GM21576 (cell line): ENCODE data around the gene PNKP.
A peak's percentile ranks its signal among the peaks of the same experiment; 100 is the strongest.

Experiments used
- ATAC-seq: cut with Tn5 transposase; IDR thresholded peaks from one replicate; pipeline ENCODE4 v1.9.1; 2021; ENCODE audit warnings: mild to moderate bottlenecking, moderate library complexity; ENCODE audit not compliant: unreplicated experiment

The PNKP gene

DNA sequence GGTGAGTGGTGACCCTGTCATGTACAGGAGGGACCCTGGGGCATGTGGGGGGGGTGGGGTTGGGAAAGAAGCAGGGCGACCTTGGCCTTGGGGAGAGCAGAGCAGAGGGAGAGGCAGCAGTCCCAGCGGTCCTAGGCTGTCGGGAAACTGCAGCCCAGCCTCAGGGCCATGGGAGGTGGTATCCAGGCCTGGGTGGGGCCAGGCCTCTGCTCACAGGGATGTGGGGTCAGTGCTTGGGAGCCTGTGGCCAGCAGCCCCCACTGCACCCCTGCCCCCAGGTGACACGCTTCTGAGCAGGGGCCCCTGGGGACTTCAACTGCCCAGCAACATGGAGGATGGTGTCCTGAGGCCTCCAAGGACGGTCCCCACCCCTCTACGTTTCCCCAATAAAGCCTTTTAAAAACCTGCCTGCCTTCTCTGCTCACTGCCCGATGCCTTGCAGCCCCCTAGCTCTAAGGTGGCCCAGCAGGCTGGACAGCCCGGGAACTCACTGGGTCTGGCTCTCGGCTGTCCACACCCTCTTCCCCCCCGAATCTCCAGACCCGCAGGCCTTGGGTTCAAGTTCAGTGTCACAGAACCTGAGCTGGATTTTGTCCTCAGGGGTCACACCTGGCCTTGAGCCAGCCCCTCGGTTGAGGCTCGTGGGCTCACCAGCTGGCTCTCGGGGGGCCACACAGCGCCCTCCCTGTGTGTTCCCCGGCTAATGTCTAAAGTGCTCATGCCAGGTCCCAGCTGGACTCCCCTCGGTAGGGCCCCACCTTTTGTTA, 6.9 kb downstream of the PNKP start:
- no peak for ATAC-seq

DNA sequence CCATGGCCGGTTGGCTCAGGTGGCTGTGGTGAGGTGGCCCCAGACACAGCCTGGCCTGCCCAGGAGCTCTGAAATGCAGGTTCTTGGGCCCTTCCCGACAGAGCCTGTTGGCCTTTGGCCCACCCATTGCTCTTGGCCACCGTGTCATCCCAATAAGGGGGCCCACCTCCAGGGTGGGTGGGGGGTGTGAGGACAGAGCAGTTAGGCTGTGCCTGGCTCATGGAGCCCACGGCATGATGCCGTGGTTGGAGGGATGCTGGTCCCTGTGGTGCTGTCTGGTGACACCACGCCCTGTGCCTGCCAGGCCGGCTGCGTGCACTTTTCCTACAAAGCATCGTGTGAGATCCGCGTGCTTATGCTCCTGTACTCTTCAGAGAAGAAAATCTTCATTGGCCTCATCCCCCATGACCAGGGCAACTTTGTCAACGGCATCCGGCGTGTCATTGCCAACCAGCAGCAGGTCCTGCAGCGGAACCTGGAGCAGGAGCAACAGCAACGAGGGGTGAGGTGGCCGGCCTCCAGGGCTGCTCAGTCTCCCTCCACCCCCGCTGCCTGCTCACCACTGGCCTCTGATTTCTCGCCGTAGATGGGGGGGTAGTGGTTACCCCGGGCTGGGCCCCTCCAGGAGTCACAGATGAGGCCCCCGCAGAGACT, 7.6 kb downstream of the PNKP start:
- ATAC-seq: no peak

DNA sequence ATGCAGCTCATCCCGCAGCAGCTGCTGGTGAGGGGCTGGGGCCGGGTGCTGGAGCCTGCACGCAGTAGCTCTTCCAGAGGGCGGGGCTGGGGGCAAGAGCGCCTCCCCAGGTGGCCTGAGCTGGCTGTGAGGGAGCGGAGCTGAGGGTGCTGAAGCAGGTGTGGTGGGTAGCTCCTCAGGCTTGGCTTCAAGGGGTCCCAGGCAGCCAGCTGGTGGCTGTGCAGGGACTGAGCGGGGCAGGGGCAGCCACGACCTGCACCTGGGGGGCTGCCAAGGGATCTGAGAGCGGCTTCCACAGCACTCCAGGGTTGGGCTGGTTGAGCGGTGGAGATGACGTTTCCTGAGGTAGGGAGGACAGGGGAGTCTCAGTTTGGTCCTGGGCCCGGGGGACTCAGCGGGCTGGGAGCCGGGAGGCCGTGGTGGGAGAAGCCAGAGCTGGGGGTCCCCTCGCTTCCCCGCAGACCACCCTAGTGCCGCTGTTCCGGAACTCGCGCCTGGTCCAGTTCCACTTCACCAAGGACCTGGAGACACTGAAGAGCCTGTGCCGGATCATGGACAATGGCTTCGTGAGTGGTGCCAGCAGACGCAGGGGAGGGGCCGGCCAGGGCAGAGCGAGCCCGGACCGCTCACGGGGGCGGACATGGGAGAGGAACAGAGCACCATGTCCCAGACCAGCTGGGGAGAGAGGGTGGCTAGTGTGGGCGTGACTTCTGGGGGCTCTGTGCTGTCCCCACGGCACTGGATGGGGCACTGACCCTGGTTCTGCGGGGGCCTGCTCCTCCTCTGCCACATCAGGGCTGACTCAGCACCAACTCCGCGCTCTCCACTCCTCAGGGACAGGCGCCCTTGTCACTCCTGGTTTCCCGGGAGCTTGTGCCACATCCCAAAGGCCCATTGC, 9.0 kb downstream of the PNKP start:
- ATAC-seq: no peak

DNA sequence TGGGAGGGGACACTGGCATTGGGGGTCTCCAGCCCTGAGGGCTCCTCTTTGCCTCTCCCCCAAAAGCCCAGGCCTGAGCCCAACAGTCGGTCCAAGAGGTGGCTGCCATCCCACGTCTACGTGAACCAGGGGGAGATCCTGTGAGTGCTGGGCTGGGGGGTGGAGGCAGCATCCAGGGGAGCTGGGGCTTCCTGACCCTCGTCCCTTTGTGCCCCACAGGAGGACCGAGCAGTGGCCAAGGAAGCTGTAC, 9.6 kb downstream of the PNKP start:
- no peak for ATAC-seq

DNA sequence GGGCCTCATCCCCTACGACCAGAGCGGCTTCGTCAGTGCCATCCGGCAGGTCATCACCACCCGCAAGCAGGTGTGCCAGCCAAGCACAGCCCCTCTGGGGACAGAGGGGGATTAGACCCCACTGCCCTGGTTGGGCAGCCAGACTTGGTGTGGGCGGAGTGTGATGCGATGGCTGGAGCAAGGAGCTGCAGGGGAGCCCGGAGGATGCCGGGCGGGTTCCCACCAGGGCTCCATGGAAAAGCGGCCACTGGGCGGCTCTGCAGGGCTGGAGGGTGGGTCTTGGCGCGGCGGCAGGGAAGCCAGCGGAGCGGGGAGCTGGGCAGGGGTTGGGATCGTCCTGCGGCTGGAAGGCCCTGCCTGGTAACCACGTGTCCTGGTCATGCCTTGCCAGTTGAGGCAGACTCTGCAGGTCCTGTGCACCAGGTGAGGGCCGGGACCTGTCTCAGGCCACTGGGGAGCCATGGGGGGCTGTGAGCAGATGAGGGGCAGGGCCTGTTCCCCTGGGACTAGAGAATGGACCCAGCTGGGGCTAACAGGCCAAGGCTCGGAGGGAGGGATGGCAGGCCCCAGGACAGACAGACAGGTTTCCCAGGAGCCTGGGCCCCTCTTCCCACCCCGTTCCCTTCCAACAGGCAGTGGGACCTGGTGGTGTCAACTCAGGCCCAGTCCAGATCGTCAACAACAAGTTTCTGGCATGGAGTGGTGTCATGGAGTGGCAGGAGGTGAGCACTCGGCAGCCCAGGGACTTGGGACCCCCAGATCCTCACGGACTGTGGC, 10.1 kb downstream of the PNKP start:
- ATAC-seq: no peak

DNA sequence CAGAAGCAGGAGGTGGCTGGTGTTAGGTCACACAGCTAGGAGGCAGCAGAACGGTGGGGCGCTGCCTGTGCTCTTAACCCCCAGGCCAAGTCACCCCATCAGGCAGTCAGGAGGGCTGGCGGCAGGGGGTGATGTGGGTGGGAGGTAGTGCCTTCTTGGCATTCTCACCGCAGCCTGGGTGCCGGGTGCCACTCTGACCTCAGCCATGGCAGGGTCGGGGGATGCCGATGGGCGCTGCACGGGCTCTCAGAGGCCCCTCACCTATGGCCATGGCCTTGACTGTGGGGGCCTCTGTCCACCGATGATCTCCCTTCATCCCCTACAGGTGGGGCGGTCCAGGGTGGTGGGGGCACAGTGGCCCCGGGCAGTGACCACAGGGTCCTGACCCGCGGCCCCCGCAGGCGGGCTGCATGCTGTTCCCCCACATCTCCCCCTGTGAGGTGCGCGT, 10.8 kb downstream of the PNKP start:
- no peak for ATAC-seq

DNA sequence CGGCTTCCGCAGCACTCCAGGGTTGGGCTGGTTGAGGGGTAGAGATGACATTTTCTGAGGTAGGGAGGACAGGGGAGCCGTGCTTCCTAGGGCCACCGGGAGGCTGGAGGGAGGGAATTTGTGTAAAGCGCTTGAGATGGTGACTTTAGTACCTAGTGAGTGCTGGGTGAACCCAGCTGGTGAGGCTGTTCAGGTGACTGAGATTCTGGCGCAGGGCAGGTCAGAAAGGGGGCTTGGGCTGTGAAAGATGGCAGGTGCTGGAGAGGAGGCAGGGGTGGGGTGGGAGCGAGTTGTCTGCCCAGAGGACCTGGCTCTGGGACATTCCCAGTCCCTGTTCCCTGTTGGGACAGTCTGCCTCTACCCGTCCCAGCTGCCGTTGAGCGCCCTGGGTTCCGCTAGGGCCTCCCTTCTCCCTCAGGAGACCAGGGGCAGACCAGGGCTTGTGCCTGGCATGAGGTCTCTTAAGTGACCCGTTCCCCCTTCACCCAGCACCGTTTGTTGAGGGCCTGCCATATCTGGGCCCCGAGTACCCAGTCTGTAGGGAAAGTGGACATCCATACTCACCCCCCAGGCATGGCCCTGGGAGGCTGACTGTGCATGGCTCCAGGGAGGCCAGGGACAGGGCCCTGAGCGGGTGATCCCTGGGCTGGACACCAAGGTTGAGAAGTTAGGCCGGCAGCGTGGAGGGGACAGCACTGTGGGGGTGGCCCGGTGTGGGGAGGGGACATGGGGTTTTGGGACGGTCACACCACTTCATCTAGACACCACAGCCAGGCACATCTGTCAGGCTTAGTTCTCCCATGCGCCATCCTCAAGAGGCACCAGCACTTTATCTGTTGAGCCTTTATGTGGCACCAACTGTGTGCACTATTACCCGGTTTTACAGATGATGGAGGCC, 11.5 kb downstream of the PNKP start:
- no peak for ATAC-seq

DNA sequence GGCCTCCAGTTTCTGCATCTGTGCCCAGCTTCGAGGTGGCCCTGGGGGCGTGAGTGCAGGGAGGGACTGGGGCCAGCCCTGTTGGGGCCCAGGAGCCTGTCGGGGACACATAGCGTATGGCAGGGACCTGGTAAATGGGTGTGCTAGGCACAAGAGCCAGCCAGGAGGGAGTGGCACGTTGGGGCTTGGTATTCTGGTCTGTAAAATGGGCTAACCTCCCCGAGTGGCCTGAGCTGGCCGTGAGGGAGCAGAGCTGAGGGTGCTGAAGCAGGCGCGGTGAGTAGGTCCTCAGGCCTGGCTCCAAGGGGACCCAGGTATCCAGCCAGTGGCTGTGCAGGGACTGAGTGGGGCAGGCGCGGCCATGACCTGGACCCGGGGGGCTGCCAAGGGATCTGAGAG, 12.1 kb downstream of the PNKP start:
- no peak for ATAC-seq

DNA sequence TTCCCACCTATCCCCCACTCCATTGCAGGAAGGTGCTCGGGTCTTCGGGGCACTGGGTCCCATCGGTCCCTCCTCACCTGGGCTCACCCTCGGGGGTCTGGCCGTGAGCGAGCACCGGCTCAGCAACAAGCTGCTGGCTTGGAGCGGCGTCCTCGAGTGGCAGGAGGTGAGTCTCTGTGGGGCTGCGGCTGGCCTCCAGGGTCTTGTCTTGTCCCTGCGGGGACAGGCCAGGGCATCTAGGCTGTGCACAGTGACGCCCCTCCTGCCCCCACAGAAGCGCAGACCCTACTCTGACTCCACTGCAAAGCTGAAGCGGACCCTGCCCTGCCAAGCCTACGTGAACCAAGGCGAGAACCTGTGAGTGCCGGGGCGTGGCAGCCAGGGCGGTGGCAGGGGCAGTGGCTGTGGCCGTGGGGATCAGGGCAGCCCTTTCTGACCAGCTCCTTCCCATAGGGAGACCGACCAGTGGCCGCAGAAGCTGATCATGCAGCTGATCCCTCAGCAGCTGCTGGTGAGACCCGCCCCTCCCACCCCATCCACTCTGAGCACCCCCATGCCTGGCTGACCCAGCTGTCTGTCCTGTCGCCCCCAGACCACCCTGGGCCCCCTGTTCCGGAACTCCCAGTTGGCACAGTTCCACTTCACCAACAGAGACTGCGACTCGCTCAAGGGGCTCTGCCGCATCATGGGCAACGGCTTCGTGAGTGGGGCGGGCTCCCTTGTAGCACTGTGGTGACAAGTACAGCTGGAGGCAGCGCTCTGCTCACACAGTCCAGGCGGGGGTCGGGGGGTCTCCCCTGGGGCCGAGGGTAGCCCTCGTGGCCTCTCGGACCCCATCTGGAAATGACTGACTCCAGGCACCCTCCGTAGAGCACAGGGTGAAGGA, 12.8 kb downstream of the PNKP start:
- no peak for ATAC-seq

DNA sequence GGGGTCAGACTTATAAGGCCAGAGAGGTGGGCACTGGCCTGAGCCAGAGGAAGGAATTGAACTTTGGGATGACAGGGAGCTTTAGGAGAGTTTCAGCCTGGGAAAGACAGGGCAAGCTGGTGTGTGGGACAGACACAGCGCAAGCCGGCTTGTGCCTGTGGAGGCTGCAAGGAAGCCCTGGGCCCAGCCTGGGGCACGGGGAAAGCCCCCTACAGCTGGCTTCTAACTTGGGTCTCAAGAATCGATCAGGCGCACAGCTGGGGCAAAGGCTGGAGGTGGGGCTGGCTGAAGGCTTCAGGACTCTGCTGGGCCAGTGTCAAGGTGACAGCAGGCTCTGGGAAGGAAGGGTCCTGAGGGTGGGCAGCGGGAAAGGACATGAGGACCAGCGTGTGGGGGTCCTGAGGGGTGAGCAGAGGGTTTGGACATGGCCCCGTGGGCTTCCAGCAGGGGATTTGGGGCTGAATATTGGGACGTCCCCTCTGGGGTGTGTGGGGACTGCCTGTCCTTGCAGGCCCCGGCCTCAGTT, 13.5 kb downstream of the PNKP start:
- ATAC-seq: no peak

DNA sequence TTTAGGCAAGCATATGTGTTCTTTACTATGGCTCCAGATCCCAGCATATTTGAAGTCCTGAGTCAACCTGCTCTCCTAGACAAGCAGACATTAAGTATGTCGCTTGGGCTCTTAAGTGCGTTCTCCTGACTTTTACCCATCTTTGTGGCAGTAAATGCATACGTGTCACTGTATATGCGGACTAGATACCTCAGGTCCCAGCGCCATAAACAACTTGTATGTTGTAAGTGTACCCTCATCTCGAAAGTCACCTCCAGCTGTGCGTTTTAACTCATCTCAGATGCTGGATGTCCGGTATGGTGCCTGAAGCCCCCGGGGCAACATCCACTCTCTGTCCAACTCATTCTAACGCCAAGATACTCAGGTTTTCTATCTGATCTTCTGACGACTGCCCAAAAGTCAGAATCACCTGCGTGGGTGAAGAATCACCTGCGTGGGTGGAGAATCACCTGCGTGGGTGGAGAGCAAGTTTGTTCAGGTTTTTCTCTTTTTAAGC, 14.7 kb downstream of the PNKP start:
- ATAC-seq: no peak

DNA sequence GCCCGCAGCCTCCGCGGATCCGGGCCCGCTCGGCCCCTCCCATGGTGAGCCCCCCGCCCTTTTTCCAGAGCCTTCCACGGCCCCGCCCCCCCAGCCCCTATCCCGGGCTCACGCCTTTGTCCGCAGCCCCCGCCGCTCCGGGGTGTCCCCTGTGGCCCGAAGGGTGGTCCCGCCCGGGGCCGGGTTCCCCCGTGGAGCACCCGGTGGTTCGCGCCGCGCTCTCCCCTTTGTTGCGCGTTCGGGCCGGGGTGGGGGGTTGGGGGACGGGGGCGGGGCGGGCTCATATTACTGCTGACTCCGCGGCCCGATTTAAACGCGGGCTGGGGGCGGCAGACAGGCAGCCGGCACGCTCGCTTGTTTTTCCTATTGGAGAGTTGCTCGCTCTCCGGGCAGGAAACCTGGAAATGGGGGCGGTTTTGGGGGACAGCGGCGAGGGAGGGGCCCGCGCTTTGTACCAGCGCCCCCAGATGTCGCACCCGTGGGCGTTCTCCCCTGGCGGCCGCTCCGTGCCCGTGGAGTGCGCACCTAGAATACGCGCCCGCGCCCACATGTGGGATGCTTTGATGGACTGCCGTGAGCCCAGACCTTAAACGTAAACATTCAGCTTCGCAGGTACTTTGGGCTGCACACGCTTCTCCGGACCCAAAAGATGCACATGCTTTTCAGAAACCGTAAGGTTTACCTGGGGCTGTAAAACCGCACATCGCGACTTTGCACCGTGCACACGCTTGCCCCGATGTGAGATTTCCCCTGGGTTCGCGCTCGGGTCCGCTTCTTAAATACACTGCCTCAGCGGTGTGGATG, 15.7 kb downstream of the PNKP start:
- ATAC-seq: no peak

DNA sequence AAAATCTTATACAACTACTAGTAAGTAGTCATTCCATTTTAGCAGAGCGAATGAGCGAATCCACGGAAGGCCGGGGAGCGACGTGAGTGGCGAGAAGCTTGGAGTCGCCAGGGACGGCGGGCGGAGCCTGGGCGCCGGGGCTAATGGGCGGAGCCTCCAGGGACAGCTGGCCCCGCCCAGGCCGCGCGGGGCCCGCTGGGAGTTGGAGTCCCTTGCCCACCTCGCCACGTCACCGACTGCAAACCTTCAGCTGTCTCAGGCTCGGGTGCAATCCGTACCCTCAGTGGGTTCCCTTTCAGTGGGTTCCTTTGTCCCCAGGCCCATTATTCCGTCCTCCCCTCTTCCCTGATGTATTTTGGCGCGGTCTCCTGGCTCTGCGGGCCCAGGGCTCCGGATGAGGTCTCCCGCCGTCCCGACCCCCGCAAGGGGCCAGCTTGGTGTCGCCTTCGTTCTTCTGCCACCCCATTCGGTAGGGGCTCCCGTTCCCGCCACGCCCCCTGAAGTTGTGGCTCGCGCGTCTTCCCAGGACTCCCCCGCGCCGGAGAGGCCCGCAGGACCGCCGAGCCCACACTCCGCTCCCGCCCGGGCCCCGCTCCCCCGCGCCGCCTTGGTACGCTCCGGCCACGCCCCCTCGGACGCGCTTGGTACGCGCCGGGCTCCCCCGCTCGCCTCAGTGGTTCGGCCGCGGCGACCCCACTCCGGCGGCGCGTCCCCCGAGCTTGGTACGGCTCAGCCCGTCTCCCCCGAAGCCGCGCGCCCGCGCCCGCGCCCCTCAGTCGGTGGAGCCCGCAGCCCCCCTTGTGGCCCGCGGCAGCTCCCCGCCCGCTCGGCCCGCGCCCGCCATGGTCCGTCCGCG, 16.7 kb downstream of the PNKP start, which contains the start of gene PTOV1:
PTOV1 (plus strand) TSS at position 673 of the 856 bp plus-strand sequence.
- peak; percentile 71 for ATAC-seq

DNA sequence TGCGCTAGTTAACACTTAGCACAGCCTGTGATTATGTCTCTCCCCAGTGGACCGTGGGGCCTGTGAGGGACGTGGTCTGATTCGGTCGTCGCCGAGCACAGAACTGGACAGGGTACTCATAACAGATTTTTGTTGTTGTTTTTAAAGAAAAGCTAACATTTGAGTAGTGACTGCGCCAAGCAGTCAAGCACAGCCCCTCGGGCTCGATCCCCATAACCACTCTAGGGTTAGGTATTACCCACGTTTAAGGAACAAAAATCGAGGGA, 17.2 kb downstream of the PNKP start:
- ATAC-seq: no peak

DNA sequence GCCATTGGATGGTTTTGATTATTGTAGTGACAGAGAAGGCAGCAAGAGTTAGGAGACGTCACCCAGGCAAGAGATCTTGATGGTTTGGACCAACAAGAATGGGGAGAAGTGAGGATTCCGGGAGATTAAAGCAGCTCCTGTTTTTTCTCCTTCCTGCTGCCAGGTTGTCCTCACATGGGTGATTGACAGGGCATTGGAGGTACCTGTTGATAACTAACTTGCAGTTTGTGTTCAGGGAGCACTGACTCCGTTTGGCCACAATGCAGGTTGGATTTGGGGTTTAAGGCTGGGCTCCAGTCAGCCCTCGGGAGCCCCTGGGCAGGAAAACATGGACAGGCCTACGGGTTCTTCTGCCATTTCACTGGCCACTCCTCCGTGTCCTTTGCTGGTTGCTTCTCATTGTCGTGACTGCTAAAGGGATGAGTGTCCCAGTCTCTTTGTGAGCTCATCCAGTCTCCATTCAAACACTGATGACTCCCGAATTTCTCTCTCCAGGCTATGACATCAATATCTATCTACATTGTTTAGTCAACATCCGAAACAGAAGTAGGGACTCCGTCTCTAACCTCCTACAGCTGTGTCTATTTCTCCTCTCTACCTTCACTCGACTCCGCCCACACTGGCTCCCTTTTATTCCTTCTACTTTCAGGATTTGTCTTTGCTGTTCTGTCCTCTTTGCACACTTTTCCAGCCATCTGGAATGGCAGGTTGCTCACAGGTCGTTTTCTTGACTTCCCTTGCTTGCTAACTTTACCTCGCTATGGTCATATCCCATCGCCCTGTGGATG, 17.7 kb downstream of the PNKP start:
- ATAC-seq: no peak

DNA sequence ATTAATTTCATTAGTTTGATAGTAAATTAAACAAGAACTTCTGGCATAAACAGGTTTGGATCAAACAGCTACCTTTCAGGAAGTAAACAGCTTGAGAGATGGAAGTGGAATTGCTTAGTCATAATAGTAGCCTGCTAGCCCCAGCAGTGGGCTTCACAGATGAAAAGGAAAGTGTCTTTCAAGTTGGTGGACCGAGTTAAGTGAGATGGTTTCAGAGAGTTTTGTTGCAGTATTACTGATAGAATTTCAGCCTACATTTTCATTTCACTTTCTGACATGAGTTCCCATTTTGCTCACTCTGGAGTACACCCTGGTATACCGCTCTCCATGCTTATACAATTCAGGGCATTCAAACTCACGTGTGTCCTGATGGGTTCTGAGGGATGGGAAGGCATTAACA, 18.4 kb downstream of the PNKP start:
- ATAC-seq: no peak
